ENCODE data around the gene SMG9. TPM values are rescaled to one million over a fixed set of nuclear protein-coding genes. Genes with fewer than 3 reads are reported as not detected.

Gene SMG9
- total and polyA plus RNA-seq, 4 donors, result 23.5 to 55.9 (median 29.6) TPM

DNA sequence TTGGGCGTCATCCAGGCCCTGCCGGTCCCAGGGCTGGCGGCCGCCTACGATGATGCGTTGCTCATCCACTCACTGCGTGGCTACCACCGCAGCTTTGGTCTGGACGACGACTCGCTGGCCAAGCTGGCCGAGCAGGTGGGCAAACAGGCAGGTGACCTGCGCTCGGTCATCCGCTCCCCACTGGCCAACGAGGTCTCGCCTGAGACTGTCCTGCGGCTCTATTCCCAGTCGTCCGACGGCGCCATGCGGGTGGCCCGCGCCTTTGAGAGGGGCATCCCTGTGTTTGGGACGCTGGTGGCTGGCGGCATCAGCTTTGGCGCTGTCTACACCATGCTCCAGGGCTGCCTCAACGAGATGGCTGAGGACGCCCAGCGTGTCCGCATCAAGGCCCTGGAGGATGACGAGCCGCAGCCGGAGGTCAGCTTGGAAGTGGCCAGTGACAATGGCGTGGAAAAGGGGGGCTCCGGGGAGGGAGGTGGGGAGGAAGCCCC lies 35.3 kb downstream of the SMG9 start:
- Histone ChIP-seq H3K4me1 (ENCODE audit: control insufficient read depth in 5 of 5, insufficient read depth in 5 of 5, low read length in 5 of 5) (no peaks in the 10 kb centered on the region), H3K4me3 (no peak overlapping the region), H3K27me3 (ENCODE audit: control insufficient read depth in 3 of 3, insufficient read depth in 3 of 3, low read length in 2 of 3) (no peaks in the 10 kb centered on the region), H3K36me3 (ENCODE audit: control insufficient read depth in 4 of 4, insufficient read depth in 4 of 4, low read length in 4 of 4) (no peaks in the 10 kb centered on the region), H3K9ac (ENCODE audit: insufficient read depth in 1 of 2, low read length in 2 of 2) (no peak overlapping the region), H3K9me3 (ENCODE audit: control insufficient read depth in 4 of 4, insufficient read depth in 3 of 4, low read length in 3 of 4) (no peaks in the 10 kb centered on the region), H3K27ac (ENCODE audit: low read depth in 1 of 2, low read length in 1 of 2) (no peak overlapping the region)
- TF ChIP-seq, protein P1, sequence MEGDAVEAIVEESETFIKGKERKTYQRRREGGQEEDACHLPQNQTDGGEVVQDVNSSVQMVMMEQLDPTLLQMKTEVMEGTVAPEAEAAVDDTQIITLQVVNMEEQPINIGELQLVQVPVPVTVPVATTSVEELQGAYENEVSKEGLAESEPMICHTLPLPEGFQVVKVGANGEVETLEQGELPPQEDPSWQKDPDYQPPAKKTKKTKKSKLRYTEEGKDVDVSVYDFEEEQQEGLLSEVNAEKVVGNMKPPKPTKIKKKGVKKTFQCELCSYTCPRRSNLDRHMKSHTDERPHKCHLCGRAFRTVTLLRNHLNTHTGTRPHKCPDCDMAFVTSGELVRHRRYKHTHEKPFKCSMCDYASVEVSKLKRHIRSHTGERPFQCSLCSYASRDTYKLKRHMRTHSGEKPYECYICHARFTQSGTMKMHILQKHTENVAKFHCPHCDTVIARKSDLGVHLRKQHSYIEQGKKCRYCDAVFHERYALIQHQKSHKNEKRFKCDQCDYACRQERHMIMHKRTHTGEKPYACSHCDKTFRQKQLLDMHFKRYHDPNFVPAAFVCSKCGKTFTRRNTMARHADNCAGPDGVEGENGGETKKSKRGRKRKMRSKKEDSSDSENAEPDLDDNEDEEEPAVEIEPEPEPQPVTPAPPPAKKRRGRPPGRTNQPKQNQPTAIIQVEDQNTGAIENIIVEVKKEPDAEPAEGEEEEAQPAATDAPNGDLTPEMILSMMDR (IDR thresholded peaks at IDR 0.05; ENCODE audit: control extremely low read depth, extremely low read depth), result no peak
- no peak for DNase-seq
- ATAC-seq (ENCODE audit: insufficient read depth, low FRiP score), result no peak
- 89 to 92% methylated on average over 37 of the region's 37 CpGs for WGBS, 2 donors

DNA sequence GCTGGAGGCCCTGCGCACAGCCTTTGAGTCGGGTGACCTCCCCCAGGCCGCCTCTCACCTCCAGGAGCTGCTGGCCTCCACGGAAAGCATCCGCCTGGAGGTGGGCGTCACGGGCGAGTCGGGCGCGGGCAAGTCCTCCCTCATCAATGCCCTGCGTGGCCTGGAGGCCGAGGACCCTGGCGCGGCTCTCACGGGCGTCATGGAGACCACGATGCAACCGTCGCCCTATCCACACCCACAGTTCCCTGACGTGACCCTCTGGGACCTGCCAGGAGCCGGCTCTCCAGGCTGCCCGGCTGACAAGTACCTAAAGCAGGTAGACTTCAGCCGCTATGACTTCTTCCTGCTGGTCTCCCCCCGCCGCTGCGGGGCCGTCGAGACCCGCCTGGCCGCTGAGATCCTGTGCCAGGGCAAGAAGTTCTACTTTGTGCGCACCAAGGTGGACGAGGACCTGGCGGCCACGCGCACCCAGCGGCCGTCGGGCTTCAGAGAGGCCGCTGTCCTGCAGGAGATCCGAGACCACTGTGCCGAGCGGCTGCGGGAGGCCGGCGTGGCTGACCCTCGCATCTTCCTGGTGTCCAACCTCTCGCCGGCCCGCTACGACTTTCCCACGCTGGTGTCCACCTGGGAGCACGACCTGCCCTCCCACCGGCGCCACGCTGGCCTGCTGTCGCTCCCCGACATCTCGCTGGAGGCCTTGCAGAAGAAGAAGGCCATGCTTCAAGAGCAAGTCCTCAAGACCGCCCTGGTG lies 36.0 kb downstream of the SMG9 start:
- Histone ChIP-seq H3K4me3 (no peak overlapping the region), H3K27me3 (ENCODE audit: control insufficient read depth in 3 of 3, insufficient read depth in 3 of 3, low read length in 2 of 3) (no peaks in the 10 kb centered on the region), H3K9ac (ENCODE audit: insufficient read depth in 1 of 2, low read length in 2 of 2) (no peak overlapping the region), H3K36me3 (ENCODE audit: control insufficient read depth in 4 of 4, insufficient read depth in 4 of 4, low read length in 4 of 4) (no peaks in the 10 kb centered on the region), H3K27ac (ENCODE audit: low read depth in 1 of 2, low read length in 1 of 2) (no peak overlapping the region), H3K9me3 (ENCODE audit: control insufficient read depth in 4 of 4, insufficient read depth in 3 of 4, low read length in 3 of 4) (no peaks in the 10 kb centered on the region), H3K4me1 (ENCODE audit: control insufficient read depth in 5 of 5, insufficient read depth in 5 of 5, low read length in 5 of 5) (no peaks in the 10 kb centered on the region)
- ATAC-seq (ENCODE audit: insufficient read depth, low FRiP score) (no peak), DNase-seq (no peak)
- TF ChIP-seq, protein P1 (IDR thresholded peaks at IDR 0.05; ENCODE audit: control extremely low read depth, extremely low read depth), result no peak
- 93 to 96% methylated on average over 59 to 60 of the region's 60 CpGs for WGBS, 2 donors

DNA sequence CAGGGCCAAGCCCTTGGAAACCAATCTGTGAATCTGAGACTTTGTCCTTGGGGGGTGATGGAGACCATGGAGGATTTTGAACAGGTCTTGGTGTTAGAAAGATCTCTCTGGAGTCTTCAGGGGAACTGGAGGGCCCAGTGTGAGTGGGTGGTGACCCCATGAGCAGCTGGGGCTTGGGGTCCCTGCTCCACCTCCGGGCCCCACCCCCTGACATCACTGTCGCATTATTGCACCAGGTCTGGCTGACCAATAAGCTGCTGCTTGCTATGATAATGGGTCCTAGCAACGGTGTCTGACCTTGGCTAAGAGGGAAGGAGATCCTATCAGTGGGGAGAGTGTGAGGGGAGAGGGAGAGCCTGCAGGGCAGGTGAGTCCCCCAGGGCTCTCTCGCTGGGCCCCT lies 39.0 kb downstream of the SMG9 start, which contains the start of gene IRGC:
Gene IRGC, plus strand, starts transcription at position 301 of the 400 bp plus-strand sequence. CDS start 2,483 bp downstream, outside the sequence.
- H3K4me3 ChIP-seq, result no peak within 1 kb of the TSS
- 71 to 77% methylated on average over 4 of the region's 4 CpGs for WGBS, 2 donors
- ATAC-seq (ENCODE audit: insufficient read depth, low FRiP score) (no peak), DNase-seq (no peak)
- TF ChIP-seq, protein P1 (IDR thresholded peaks at IDR 0.05; ENCODE audit: control extremely low read depth, extremely low read depth), result no peak
- H3K9ac ChIP-seq (ENCODE audit: insufficient read depth in 1 of 2, low read length in 2 of 2), result no peak within 1 kb of the TSS
- no peaks in the 10 kb centered on the region for H3K27me3 ChIP-seq (ENCODE audit: control insufficient read depth in 3 of 3, insufficient read depth in 3 of 3, low read length in 2 of 3)
- H3K9me3 ChIP-seq (ENCODE audit: control insufficient read depth in 4 of 4, insufficient read depth in 3 of 4, low read length in 3 of 4), result no peaks in the 10 kb centered on the region
- no peaks in the 10 kb centered on the region for H3K4me1 ChIP-seq (ENCODE audit: control insufficient read depth in 5 of 5, insufficient read depth in 5 of 5, low read length in 5 of 5)
- no peak within 1 kb of the TSS for H3K27ac ChIP-seq (ENCODE audit: low read depth in 1 of 2, low read length in 1 of 2)
- H3K36me3 ChIP-seq (ENCODE audit: control insufficient read depth in 4 of 4, insufficient read depth in 4 of 4, low read length in 4 of 4), result no peaks in the 10 kb centered on the region
